GM18858 (cell line): ENCODE results near the gene RASSF3.
A peak's percentile ranks its signal among the peaks of the same experiment; 100 is the strongest.
"Not testable (repeated sequence)": the region's sequence is repeated elsewhere in the genome, so short reads cannot be mapped to it uniquely, and the experiment has no call there.

Experiments
- ATAC-seq: cut with Tn5 transposase; IDR thresholded peaks from one replicate; pipeline ENCODE4 v1.9.1; 2021; ENCODE audit not compliant: unreplicated experiment

The RASSF3 gene

GRCh38 chr12:64688715-64689114, 78.4 kb downstream of the RASSF3 start:
- ATAC-seq = no peak

- ATAC-seq = not testable (repeated sequence)
Observed at GRCh38 chr12:64690236-64690635, 79.9 kb downstream of the RASSF3 start.

GRCh38 chr12:64691227-64691794, 81.0 kb downstream of the RASSF3 start:
- ATAC-seq = no peak

DNA sequence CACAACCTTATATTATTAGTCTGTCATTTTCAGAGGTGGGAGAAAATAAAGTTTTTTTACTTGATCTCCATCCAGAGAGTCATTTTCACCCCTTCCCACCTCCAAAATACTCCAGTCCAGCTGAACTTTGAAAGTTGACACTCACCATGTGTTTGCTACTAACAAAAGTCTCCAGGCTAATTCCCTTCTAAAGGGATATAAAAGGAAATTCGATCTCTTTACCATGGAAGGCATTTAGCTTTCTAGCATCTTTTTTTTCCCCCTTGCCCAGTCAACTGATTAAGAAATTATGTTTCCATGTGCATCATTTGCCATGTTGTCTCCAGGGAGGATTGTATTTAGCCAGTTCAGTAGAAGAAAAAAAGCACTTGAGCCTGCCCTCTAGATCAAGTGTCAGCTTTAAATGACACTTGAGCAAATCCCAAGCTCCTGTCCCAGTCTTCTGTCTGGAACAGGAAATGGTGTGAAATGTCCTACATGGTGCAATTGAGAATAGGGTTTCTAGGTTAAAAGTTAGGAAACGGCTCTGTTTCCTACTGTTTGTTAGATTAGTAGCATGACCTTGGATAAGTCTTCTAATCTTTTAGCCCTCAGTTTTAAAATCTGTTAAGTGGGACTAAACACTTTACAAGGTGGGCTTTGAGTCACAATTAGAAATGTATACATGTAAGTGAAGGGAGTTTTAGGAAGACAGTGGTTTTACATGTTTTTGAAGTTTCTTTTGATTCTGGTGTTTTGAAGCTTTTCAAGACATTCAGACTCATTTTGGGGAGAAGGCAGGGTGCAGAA, 81.7 kb downstream of the RASSF3 start:
- ATAC-seq = no peak

GRCh38 chr12:64694130-64695040, 84.1 kb downstream of the RASSF3 start:
- ATAC-seq = no peak

- no peak for ATAC-seq
Observed at GRCh38 chr12:64695550-64695949, 85.3 kb downstream of the RASSF3 start.

DNA sequence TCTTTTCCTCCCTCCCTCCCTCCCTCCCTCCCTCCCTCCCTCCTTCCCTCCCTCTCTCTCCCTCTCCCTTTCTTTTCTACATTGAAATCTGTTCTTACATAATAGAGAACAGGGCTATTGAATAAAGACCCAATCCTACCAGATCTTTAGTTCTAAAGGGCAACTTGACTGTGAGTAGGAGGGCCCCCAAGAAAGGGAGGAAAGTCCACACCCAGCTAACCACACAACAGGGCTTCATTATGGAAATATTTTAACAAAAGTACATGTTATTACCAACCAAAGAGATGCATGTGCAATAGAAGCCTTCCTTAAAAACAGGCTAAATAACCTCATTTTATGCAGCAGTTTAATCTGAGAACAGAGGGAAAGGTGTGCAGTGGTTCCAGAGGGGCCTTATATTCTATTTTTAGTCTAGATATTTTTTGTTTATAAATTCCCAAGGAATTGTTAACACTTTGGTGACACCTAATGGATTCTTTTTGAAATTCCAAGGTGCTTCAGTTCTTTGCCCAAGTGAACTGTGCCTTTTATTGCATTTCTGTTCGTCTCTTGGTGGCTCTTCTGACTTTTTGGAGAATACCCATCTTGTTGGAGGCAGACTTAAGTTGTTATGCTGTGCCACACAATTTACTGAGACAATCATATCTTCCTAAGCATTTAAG, 85.9 kb downstream of the RASSF3 start:
- no peak for ATAC-seq

DNA sequence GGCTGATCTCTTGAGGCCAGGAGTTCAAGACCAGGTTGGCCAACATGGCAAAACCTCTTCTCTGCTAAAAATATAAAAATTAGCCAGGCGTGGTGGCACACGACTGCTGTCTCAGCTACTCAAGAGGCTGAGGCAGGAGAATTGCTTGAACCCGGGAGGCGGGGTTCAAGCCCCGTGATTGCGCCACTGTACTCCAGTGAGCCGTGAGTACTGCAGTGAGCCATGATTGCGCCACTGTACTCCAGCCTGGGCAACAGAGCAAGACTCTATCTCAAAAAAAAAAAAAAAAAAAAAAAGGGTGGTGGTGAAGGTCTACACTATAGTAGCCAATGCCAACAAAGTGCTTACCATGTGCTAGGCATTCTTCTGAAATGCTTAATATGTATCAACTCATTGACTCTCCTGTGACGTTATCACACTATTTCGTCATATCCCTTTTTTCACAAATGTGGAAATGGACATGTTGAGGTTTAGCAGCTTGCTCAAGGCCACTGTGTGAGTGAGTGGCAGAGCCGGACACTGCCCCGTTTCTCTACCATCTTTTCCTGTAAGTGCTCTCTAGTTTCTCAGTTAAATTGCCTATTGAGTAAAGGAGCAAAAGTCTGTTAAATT, 89.3 kb downstream of the RASSF3 start:
- no peak for ATAC-seq

DNA sequence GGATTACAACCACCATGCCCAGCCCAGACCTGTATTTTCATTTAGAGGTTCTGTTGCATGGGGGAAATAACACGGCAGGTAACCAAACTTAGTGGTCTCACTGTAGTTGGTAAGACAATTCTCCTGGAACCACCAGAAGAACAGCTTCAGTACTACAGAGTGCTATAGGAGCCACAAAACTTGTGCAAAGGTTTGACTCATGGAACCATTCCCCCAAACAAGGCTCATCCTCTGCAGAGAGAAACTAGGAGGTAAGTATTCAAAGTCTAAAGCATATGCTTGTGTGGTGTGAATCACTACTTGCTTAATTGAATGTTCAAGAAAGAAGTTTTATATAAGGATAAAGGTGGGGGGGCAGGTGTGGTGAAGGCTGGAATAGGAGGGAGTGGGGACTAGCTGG, 90.2 kb downstream of the RASSF3 start:
- ATAC-seq = no peak

GRCh38 chr12:64701283-64701682, 91.0 kb downstream of the RASSF3 start:
- no peak for ATAC-seq

DNA sequence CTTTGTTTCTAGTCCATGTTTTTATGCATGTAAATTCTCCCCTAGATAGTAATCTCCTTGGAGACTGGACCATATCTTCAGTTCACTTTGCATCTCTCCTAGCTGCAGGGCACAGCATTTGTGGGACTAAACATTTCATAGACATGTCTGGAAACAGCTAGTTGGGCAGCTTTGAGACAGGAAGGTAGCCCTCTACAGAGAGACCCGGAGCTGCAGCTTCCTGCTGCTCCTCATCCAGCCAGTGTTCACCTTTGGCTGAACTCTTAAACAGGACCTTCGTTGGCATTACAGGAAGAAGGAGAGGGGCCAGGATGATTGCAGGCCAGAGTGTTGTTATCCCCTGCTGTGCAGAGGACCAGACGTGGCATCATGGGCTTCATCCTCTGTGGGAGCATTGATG, 96.0 kb downstream of the RASSF3 start:
- ATAC-seq = no peak

GRCh38 chr12:64706857-64707256, 96.6 kb downstream of the RASSF3 start:
- no peak for ATAC-seq

- no peak for ATAC-seq
Observed at GRCh38 chr12:64707362-64707761, 97.1 kb downstream of the RASSF3 start.

DNA sequence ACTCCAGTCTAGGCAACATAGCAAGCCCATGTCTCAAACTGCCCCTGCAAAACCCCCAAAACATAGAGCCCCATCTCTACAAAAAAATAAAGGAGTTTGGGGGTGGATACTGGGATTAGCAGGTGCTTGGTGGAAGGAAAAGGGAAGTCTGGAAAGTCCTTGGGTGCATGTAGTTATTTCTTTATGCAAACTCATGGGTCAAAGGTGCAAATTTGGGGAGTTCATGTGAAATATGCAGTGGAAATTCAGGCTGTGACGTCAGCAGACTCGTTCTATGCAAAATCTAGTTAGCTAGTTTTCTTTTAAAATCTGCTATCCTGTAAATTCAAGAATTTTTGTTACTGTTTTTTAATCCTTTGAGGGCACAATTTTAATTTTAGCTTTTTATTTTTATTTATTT, 97.6 kb downstream of the RASSF3 start:
- no peak for ATAC-seq

- no peak for ATAC-seq
Observed at GRCh38 chr12:64709429-64709828, 99.1 kb downstream of the RASSF3 start.

- no peak for ATAC-seq
Observed at GRCh38 chr12:64713376-64713775, 103.1 kb downstream of the RASSF3 start.

GRCh38 chr12:64714551-64714968, 104.3 kb downstream of the RASSF3 start:
- ATAC-seq = peak; percentile 79

DNA sequence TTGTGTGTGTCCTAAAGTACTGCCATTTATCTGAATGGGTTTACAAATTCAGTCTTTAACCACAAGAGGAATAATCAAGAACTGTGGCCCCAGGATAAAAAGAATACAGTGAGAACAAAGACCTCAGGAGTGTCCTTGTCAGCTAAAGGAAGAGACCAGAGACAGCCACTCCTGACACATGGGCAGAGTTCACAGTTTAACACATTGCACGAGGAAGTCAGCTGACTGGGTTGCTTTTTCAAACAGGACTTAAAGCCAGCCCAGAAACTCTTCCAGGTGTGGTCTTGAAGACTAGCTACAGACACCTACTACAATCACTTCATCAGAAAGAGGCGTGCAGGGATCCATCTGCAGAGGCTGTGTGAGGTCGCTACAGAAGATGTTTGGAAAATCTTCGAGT, 106.1 kb downstream of the RASSF3 start:
- no peak for ATAC-seq

- no peak for ATAC-seq
Observed at GRCh38 chr12:64716839-64717455, 106.7 kb downstream of the RASSF3 start.

GRCh38 chr12:64718649-64719048, 108.4 kb downstream of the RASSF3 start:
- ATAC-seq = no peak
